Right lobe of liver (tissue), 4 donors: ENCODE data around the gene RBMXL3.

Source experiments
- CTCF ChIP-seq, 4 donors: fragments of 200-600 bp in 3 of 4; fragments of 450-650 bp in 1 of 4; IDR thresholded peaks; one replicate each; pipeline versions ENCODE4 v1.5.1 to v1.8.0; 2016 to 2022; ENCODE audit warnings: antibody characterized with exemption in 4 of 4, mild to moderate bottlenecking in 2 of 4
- POLR2A ChIP-seq: fragments of 450-650 bp; IDR thresholded peaks from one replicate; pipeline ENCODE4 v1.6.1; 2017; ENCODE audit warnings: antibody characterized with exemption, mild to moderate bottlenecking
- donor health status: DM: no; HTN: no; CAD: no.
- donor health status: DM: no; HTN: no; CAD: no.
- donor health status: DM: no; HTN: yes; CAD: no.

- TF ChIP-seq CTCF (IDR thresholded peaks at IDR 0.05) (no peak), POLR2A (no peak)
Measured at GRCh38 chrX:115142057-115142456, 47.2 kb upstream of the RBMXL3 start.
